H1 (cell line): ENCODE results near the gene SLC12A7. TPM values are rescaled to one million over a fixed set of nuclear protein-coding genes. Genes with fewer than 3 reads are reported as not detected.

ENCODE experiments used
- CTCF ChIA-PET: fragments of 300-600 bp; sonication (Branson Sonifier 250); formaldehyde crosslinking; loops from one replicate; lab custom pipeline; 2021; ENCODE audit not compliant: partially characterized antibody; lab: Charles Lee
- POLR2A ChIA-PET: fragments of 300-600 bp; sonication (Branson Sonifier 250); formaldehyde crosslinking; loops from one replicate; lab custom pipeline; 2021; ENCODE audit warnings: inconsistent platforms; ENCODE audit not compliant: partially characterized antibody; lab: Charles Lee
- DNase-seq, 2 experiments: peaks; one replicate each; pipeline versions ENCODE4 v3.0.0 to v3.0.0-alpha.2; 2010 to 2022; ENCODE audit warnings: low spot score in 2 of 2, low read depth in 1 of 2, mixed read lengths in 1 of 2
- FAIRE-seq: peaks from 2 replicates; lab custom pipeline; 2011; peaks lifted over from hg19 to GRCh38; lab: Jason Lieb, UNC
- H2AFZ ChIP-seq: 2 replicates; pipeline ENCODE4 v1.8.1; 2012; ENCODE audit warnings: low read length, inconsistent platforms
- H2AK5ac ChIP-seq: 2 replicates; pipeline ENCODE4 v1.6.1; 2013; ENCODE audit warnings: low read depth, low read length
- H2BK120ac ChIP-seq: replicated peaks from 2 replicates; pipeline ENCODE3; 2013; ENCODE audit warnings: low read depth, low read length, inconsistent platforms
- H2BK12ac ChIP-seq: 2 replicates; pipeline ENCODE4 v1.6.1; 2013; ENCODE audit warnings: low read depth, low read length
- H2BK15ac ChIP-seq: 2 replicates; pipeline ENCODE4 v1.6.1; 2013; ENCODE audit warnings: low read length
- H2BK20ac ChIP-seq: 2 replicates; pipeline ENCODE4 v1.6.1; 2013; ENCODE audit warnings: low read length
- H2BK5ac ChIP-seq: 2 replicates; pipeline ENCODE4 v1.6.1; 2013; ENCODE audit warnings: low read depth, low read length
- H3K14ac ChIP-seq: 2 replicates; pipeline ENCODE4 v1.6.1; 2013; ENCODE audit warnings: inconsistent platforms; ENCODE audit not compliant: insufficient read length
- H3K18ac ChIP-seq: 2 replicates; pipeline ENCODE4 v1.6.1; 2013; ENCODE audit warnings: low read length; ENCODE audit errors: extremely low read depth
- H3K23ac ChIP-seq: 2 replicates; pipeline ENCODE4 v1.6.1; 2013; ENCODE audit warnings: inconsistent platforms; ENCODE audit not compliant: insufficient read length
- H3K23me2 ChIP-seq: 2 replicates; pipeline ENCODE4 v1.6.1; 2013; ENCODE audit warnings: low read depth, low read length
- H3K27ac ChIP-seq: 2 replicates; pipeline ENCODE4 v1.6.1; 2011; ENCODE audit warnings: low read depth, low read length, inconsistent platforms
- H3K27me3 ChIP-seq, 4 experiments: replicated peaks in 1 of 4; 1 replicate in 1 of 4; 2 replicates in 3 of 4; pipeline versions ENCODE4 v1.6.1 to v1.8.1; 2011 to 2013; ENCODE audit warnings: low read length in 3 of 4, mild to moderate bottlenecking in 3 of 4, inconsistent platforms in 2 of 4, mixed read lengths in 2 of 4, moderate library complexity in 1 of 4; ENCODE audit not compliant: control insufficient read depth in 3 of 4, insufficient read depth in 3 of 4; ENCODE audit errors: extremely low read depth in 1 of 4
- H3K36me3 ChIP-seq, 4 experiments: 2 replicates each; pipeline versions ENCODE4 v1.6.1 to v1.8.1; 2011 to 2013; ENCODE audit warnings: mild to moderate bottlenecking in 4 of 4, low read length in 3 of 4, moderate library complexity in 2 of 4, control low read depth in 1 of 4, inconsistent platforms in 1 of 4; ENCODE audit not compliant: insufficient read depth in 4 of 4, control insufficient read depth in 2 of 4
- H3K4ac ChIP-seq: replicated peaks from 2 replicates; pipeline ENCODE3; 2013; ENCODE audit warnings: low read length, low read depth, mixed read lengths, inconsistent platforms; ENCODE audit not compliant: insufficient read length
- H3K4me1 ChIP-seq, 4 experiments: replicated peaks in 1 of 4; 1 replicate in 1 of 4; 2 replicates in 3 of 4; pipeline versions ENCODE4 v1.6.1 to v1.8.1; 2011 to 2013; ENCODE audit warnings: low read length in 3 of 4, inconsistent platforms in 2 of 4, mixed read lengths in 1 of 4; ENCODE audit not compliant: insufficient read depth in 4 of 4, control insufficient read depth in 3 of 4
- H3K4me2 ChIP-seq, 2 experiments: 2 replicates each; pipeline versions ENCODE4 v1.6.1 to v1.8.1; 2011 to 2013; ENCODE audit warnings: low read depth in 2 of 2, low read length in 2 of 2, control low read depth in 1 of 2, inconsistent platforms in 1 of 2, mild to moderate bottlenecking in 1 of 2; ENCODE audit not compliant: insufficient read depth in 1 of 2
- H3K4me3 ChIP-seq, 4 experiments: fragments of 200-600, 300-600 bp in 1 of 4; sonication (generic), shearing (Covaris generic), sonication (Bioruptor Twin) in 1 of 4; 2 replicates each; pipeline versions ENCODE4 v1.5.1 to v1.8.1; 2011 to 2016; ENCODE audit warnings: low read length in 4 of 4, low read depth in 3 of 4, control low read depth in 2 of 4, inconsistent platforms in 2 of 4, mild to moderate bottlenecking in 2 of 4, mixed read lengths in 1 of 4, moderate library complexity in 1 of 4; ENCODE audit not compliant: insufficient read depth in 2 of 4; ENCODE audit errors: extremely low read depth in 1 of 4
- H3K56ac ChIP-seq: replicated peaks from 2 replicates; pipeline ENCODE3; 2013; ENCODE audit warnings: low read depth, mild to moderate bottlenecking, mixed read lengths, low read length, inconsistent platforms; ENCODE audit not compliant: insufficient read length
- H3K79me1 ChIP-seq: 2 replicates; pipeline ENCODE4 v1.6.1; 2013; ENCODE audit warnings: low read depth, low read length, control low read depth
- H3K79me2 ChIP-seq, 2 experiments: 2 replicates each; pipeline versions ENCODE4 v1.6.1 to v1.8.1; 2012 to 2013; ENCODE audit warnings: low read length in 2 of 2, mild to moderate bottlenecking in 2 of 2, inconsistent platforms in 1 of 2; ENCODE audit not compliant: insufficient read depth in 2 of 2, control insufficient read depth in 1 of 2
- H3K9ac ChIP-seq, 4 experiments: replicated peaks in 1 of 4; 1 replicate in 1 of 4; 2 replicates in 3 of 4; pipeline versions ENCODE4 v1.6.1 to v1.8.1; 2011 to 2013; ENCODE audit warnings: low read depth in 3 of 4, low read length in 3 of 4, control low read depth in 2 of 4, mild to moderate bottlenecking in 2 of 4, moderate library complexity in 2 of 4, inconsistent platforms in 1 of 4; ENCODE audit errors: extremely low read depth in 1 of 4
- H3K9me3 ChIP-seq, 2 experiments: 2 replicates each; pipeline versions ENCODE4 v1.6.1 to v1.8.1; 2012 to 2013; ENCODE audit warnings: mild to moderate bottlenecking in 2 of 2, moderate library complexity in 2 of 2, control low read depth in 1 of 2, inconsistent platforms in 1 of 2, low read depth in 1 of 2, low read length in 1 of 2, mixed read lengths in 1 of 2; ENCODE audit not compliant: insufficient read depth in 2 of 2
- H4K20me1 ChIP-seq, 2 experiments: replicated peaks in 1 of 2; 2 replicates each; pipeline versions ENCODE3 to v1.8.1; 2011 to 2013; ENCODE audit warnings: inconsistent platforms in 2 of 2, low read length in 2 of 2, mild to moderate bottlenecking in 1 of 2; ENCODE audit not compliant: insufficient read depth in 2 of 2, control insufficient read depth in 1 of 2
- H4K5ac ChIP-seq: 2 replicates; pipeline ENCODE4 v1.6.1; 2013; ENCODE audit warnings: low read length, low read depth, mixed read lengths, inconsistent platforms; ENCODE audit not compliant: insufficient read length
- H4K8ac ChIP-seq: 2 replicates; pipeline ENCODE4 v1.8.0; 2013; ENCODE audit warnings: mild to moderate bottlenecking, moderate library complexity, low read length, inconsistent platforms; ENCODE audit not compliant: insufficient read depth; ENCODE audit errors: extremely low read depth
- H4K91ac ChIP-seq: replicated peaks from 2 replicates; pipeline ENCODE3; 2013; ENCODE audit warnings: low read length, mixed read lengths, inconsistent platforms; ENCODE audit not compliant: insufficient read length
- BACH1 ChIP-seq: IDR thresholded peaks from 2 replicates; pipeline ENCODE4 v1.6.1; 2012; ENCODE audit warnings: low read length, improper control_type of control experiment
- BCL11A ChIP-seq, 2 experiments: IDR thresholded peaks; one replicate each; pipeline ENCODE4 v1.6.1; 2011; ENCODE audit warnings: low read depth in 2 of 2, low read length in 2 of 2, mild to moderate bottlenecking in 2 of 2
- CBX8 ChIP-seq: fragments of 300-800, 300-1000 bp; sonication (generic); IDR thresholded peaks from 2 replicates; pipeline ENCODE4 v1.7.1; 2016; ENCODE audit warnings: low read depth, low read length, borderline replicate concordance
- FOSL1 ChIP-seq: IDR thresholded peaks from 2 replicates; pipeline ENCODE4 v1.6.1; 2011; ENCODE audit warnings: mild to moderate bottlenecking, low read depth, low read length, moderate library complexity; ENCODE audit not compliant: insufficient read depth
- MAFK ChIP-seq: IDR thresholded peaks from 2 replicates; pipeline ENCODE4 v1.6.1; 2012; ENCODE audit warnings: low read depth, mild to moderate bottlenecking, improper control_type of control experiment, low read length
- TBP ChIP-seq: IDR thresholded peaks from 2 replicates; pipeline ENCODE4 v1.6.1; 2011; ENCODE audit warnings: low read depth, low read length, improper control_type of control experiment
- YY1 ChIP-seq: IDR thresholded peaks from 2 replicates; pipeline ENCODE4 v1.6.1; 2011; ENCODE audit warnings: low read depth, mild to moderate bottlenecking, low read length
- WGBS, 2 experiments: shearing (Covaris generic) in 1 of 2; methylation state at CpG; one replicate each; pipeline versions ENCODE4 v1.1.6 to v1.1.7; 2013 to 2015; ENCODE audit warnings: low lambda C conversion rate in 2 of 2, mixed read lengths in 2 of 2, inconsistent platforms in 1 of 2, low coverage in 1 of 2, missing lambda C conversion rate in 1 of 2; ENCODE audit not compliant: insufficient replicate concordance in 2 of 2, insufficient coverage in 1 of 2, insufficient read length in 1 of 2; ENCODE audit errors: extremely low coverage in 1 of 2, missing lambda C conversion rate in 1 of 2; 5-methylcytosine and 5-hydroxymethylcytosine counted together
- polyA plus RNA-seq, 7 experiments: library from polyadenylated mRNA; depleted of rRNA in 3 of 7; stranded (reverse) in 5 of 7; unstranded in 2 of 7; fragments of >200 nt in 5 of 7; fragments of 200-250 nt in 2 of 7; gene quantifications; 1 replicate in 5 of 7; 2 replicates in 1 of 7; 4 replicates in 1 of 7; pipeline versions ENCODE4 v1.2.1 to v1.2.3, GENCODE V29; 2011 to 2013; ENCODE audit warnings: missing spikeins in 2 of 7, mixed read lengths in 2 of 7
- total RNA-seq: library from RNA; stranded (reverse); fragmentation: NEBNext Ultra II Directional; extraction: Animal tissue kit (Norgen Biotek cat#: 25700); gene quantifications from 2 replicates; pipeline ENCODE4 v1.2.1, GENCODE V29; 2021
- TF ChIP-seq, protein P1 (sequence below): IDR thresholded peaks from 2 replicates; pipeline ENCODE4 v1.6.1; 2012; ENCODE audit warnings: low read length, inconsistent platforms
- TF ChIP-seq, protein P2 (sequence below): IDR thresholded peaks from 2 replicates; pipeline ENCODE4 v1.6.1; 2011; ENCODE audit warnings: low read length, improper control_type of control experiment

Gene SLC12A7
- total and polyA plus RNA-seq, 2 of the 8 experiments (the other 6 are each of a cell fraction or from before 2014, with no cell fraction given), result 23.5 to 39.7 TPM

DNA sequence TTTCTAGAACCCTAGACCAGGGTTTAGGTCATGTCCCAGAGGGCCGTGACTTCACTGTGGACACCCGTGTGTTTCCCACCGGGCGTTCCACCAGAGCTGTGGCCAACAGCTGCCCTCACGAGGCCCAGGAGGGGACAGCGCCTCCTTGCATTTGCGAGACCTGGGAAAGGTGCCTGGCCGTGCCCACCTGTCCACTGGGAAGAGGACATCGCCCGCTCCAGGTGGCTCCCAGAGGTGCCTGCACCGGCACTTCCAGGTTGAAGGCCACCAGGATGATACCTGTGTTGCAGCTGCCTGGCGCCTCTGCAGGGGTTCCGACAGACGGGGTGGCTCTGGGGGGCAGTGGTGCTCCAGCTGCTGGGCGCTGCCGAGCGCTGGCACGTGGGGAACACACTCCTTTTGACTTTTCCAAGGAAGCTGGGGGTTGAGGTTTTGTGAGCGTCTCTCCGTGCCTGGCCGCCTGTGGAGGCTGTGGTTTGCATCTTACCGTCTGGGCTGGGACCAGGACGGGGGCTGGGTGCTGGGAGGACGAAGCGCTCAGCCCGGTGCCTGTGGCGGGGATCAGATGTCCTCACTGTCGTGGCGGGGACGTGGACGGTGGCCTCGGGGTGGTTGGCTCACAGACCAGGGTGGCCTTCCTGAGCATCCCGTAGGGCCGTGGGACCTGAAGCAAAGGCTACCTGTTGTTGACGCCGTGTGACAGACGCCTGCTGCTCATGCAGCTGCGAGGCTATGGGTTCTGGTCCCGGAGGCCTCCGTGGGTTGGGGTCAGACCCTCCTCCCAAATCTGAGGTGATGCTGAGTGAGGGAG is 84.0 kb downstream of the SLC12A7 start:
- no peaks in the 10 kb centered on the region for H3K36me3 ChIP-seq
- H2BK15ac ChIP-seq, result no peak overlapping the region
- WGBS, 2 experiments, result 88% methylated on average over 33 of the region's 40 CpGs; no CpG with 5 or more reads in 1 of the 2 experiments
- no peak for FAIRE-seq
- H3K4me2 ChIP-seq, result no peak overlapping the region
- H4K20me1 ChIP-seq, result no peaks in the 10 kb centered on the region
- no peak for DNase-seq
- H4K91ac ChIP-seq, result no peak overlapping the region
- H3K27ac ChIP-seq, result no peak overlapping the region
- no peak overlapping the region; the same call in none of the 2 replicates for H4K8ac ChIP-seq
- no peaks in the 10 kb centered on the region for H3K27me3 ChIP-seq
- POLR2A ChIA-PET, result interaction anchor here (1.0 to 1.4 kb wide), 2 partner anchors 9 to 67 kb away, joined by 3 read pairs; no protein-coding TSS in a partner anchor
- no peak overlapping the region; the same call in 1 of the 2 replicates for H3K18ac ChIP-seq
- no peaks in the 10 kb centered on the region for H3K23me2 ChIP-seq
- H3K9ac ChIP-seq, result no peak overlapping the region
- H3K14ac ChIP-seq, result no peak overlapping the region
- H3K4me1 ChIP-seq, result peaks cover 0 to 3% (median 1%) of the 10 kb centered on the region in 4 experiments; a peak in 3 of 7 replicates
- no peak overlapping the region for H4K5ac ChIP-seq
- CTCF ChIA-PET, result interaction anchor here (0.6 to 3.5 kb wide), 9 partner anchors 9 to 150 kb away, joined by 3 to 16 read pairs (median 5); no protein-coding TSS in a partner anchor
- no peaks in the 10 kb centered on the region for H3K79me2 ChIP-seq
- H2AFZ ChIP-seq, result no peak overlapping the region
- H3K23ac ChIP-seq, result no peak overlapping the region
- no peak overlapping the region for H2BK20ac ChIP-seq
- no peak overlapping the region for H3K4me3 ChIP-seq
- no peak overlapping the region for H2BK12ac ChIP-seq
- H2AK5ac ChIP-seq, result no peak overlapping the region
- H3K4ac ChIP-seq, result no peak overlapping the region
- H2BK5ac ChIP-seq, result peak overlapping the region; percentile 44; the same call in 1 of the 2 replicates
- H3K9me3 ChIP-seq, result no peaks in the 10 kb centered on the region
- H2BK120ac ChIP-seq, result no peak overlapping the region
- no peak overlapping the region for H3K56ac ChIP-seq
- H3K79me1 ChIP-seq, result no peaks in the 10 kb centered on the region
- TF ChIP-seq BACH1, result no peak
- TF ChIP-seq, protein P1, sequence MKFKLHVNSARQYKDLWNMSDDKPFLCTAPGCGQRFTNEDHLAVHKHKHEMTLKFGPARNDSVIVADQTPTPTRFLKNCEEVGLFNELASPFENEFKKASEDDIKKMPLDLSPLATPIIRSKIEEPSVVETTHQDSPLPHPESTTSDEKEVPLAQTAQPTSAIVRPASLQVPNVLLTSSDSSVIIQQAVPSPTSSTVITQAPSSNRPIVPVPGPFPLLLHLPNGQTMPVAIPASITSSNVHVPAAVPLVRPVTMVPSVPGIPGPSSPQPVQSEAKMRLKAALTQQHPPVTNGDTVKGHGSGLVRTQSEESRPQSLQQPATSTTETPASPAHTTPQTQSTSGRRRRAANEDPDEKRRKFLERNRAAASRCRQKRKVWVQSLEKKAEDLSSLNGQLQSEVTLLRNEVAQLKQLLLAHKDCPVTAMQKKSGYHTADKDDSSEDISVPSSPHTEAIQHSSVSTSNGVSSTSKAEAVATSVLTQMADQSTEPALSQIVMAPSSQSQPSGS, result no peak
- TF ChIP-seq YY1, result no peak
- no peak for TF ChIP-seq CBX8
- TF ChIP-seq TBP, result no peak
- TF ChIP-seq FOSL1, result no peak
- no peak for TF ChIP-seq MAFK
- TF ChIP-seq, protein P2, sequence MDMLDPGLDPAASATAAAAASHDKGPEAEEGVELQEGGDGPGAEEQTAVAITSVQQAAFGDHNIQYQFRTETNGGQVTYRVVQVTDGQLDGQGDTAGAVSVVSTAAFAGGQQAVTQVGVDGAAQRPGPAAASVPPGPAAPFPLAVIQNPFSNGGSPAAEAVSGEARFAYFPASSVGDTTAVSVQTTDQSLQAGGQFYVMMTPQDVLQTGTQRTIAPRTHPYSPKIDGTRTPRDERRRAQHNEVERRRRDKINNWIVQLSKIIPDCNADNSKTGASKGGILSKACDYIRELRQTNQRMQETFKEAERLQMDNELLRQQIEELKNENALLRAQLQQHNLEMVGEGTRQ, result no peak
- TF ChIP-seq BCL11A (IDR thresholded peaks at IDR 0.05; ENCODE audit: low read depth in 2 of 2, low read length in 2 of 2), result no peak
